ENCODE measurements around the gene RFTN1. TPM values are rescaled to one million over a fixed set of nuclear protein-coding genes. Genes with fewer than 3 reads are reported as not detected.

RFTN1 gene
- total RNA-seq, 1 experiment from 2014 or later = 2.2 TPM

DNA sequence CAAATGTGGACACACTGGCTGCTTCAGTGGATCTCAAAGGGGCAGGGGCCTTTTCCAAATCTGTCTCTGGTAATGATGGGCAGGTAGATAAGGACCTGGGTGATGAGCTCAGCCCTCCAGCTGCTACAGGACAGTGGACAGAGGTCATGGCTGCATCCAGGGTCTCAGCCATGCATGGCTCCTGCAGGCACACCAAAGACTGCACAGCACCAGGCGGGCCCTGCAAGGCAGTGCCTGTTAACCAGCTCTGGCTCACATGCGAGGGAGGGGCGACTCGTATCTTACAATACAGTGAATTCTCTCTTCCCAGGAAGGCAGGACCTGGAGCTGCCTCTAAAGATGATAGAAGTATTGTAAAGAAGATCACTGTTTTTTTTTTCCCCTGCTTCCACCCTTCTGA is 189.8 kb downstream of the RFTN1 start:
- no peak overlapping the region for H3K27ac ChIP-seq (ENCODE audit: insufficient read length, low read depth, low read length)
- H3K4me1 Mint-ChIP-seq = peaks cover 2 to 5% of the 10 kb centered on the region in 2 experiments; a peak in 2 of 4 replicates
- no peak overlapping the region for H3K4ac ChIP-seq (ENCODE audit: low read depth, low read length)
- H3K23me2 ChIP-seq (ENCODE audit: insufficient read length, low read depth, low read length, poor library complexity, severe bottlenecking) = no peaks in the 10 kb centered on the region
- H3K27me3 ChIP-seq (ENCODE audit: insufficient read depth, low read length) = no peaks in the 10 kb centered on the region
- H2BK5ac ChIP-seq (ENCODE audit: insufficient read length, low read length) = no peak overlapping the region
- no peak overlapping the region for H4K5ac ChIP-seq (ENCODE audit: insufficient read length, low read depth, low read length)
- H3K79me2 ChIP-seq (ENCODE audit: insufficient read depth, low read length) = no peaks in the 10 kb centered on the region
- no peak overlapping the region for H3K9ac ChIP-seq (ENCODE audit: extremely low read depth, insufficient read length, low read length)
- H2AFZ ChIP-seq (ENCODE audit: low read length) = no peak overlapping the region
- no peak overlapping the region for H3T11ph ChIP-seq (ENCODE audit: low read length)
- H3K4me3 Mint-ChIP-seq = no peak overlapping the region
- H2BK120ac ChIP-seq (ENCODE audit: low read depth, low read length, poor library complexity, severe bottlenecking) = no peak overlapping the region
- peaks cover 2 to 19% (median 7%) of the 10 kb centered on the region in 3 experiments; a peak in 6 of 7 replicates for H3K36me3 Mint-ChIP-seq (ENCODE audit: insufficient read depth in 1 of 3, low read depth in 3 of 3)
- H4K8ac ChIP-seq (replicated peaks; ENCODE audit: insufficient read length, low read depth, low read length) = no peak overlapping the region
- no peak overlapping the region for H2AK5ac ChIP-seq (ENCODE audit: insufficient read length, low read length)
- H2BK15ac ChIP-seq (ENCODE audit: low read depth, low read length) = no peak overlapping the region
- H4K91ac ChIP-seq (ENCODE audit: insufficient read length, low read depth, low read length) = no peak overlapping the region
- no peak overlapping the region for H3K14ac ChIP-seq (ENCODE audit: insufficient read depth, low read length)
- no peak overlapping the region; a peak in 1 of 7 replicates for H3K27ac Mint-ChIP-seq
- no peak for DNase-seq
- WGBS (ENCODE audit: extremely low coverage, insufficient read length, low lambda C conversion rate) = no CpG with 5 or more reads among the region's 4 CpGs
- H3K56ac ChIP-seq (ENCODE audit: insufficient read length, low read depth, low read length) = no peak overlapping the region
- no peaks in the 10 kb centered on the region for H3K4me1 ChIP-seq (ENCODE audit: insufficient read depth, low read length)
- no peaks in the 10 kb centered on the region for H4K20me1 ChIP-seq (ENCODE audit: control insufficient read depth, insufficient read depth, insufficient read length)
- H3K9me3 ChIP-seq (ENCODE audit: control insufficient read depth, low read depth, low read length) = no peaks in the 10 kb centered on the region
- no peak overlapping the region for H3K23ac ChIP-seq (ENCODE audit: insufficient read length, low read depth, low read length)
- TF ChIP-seq, protein P1, sequence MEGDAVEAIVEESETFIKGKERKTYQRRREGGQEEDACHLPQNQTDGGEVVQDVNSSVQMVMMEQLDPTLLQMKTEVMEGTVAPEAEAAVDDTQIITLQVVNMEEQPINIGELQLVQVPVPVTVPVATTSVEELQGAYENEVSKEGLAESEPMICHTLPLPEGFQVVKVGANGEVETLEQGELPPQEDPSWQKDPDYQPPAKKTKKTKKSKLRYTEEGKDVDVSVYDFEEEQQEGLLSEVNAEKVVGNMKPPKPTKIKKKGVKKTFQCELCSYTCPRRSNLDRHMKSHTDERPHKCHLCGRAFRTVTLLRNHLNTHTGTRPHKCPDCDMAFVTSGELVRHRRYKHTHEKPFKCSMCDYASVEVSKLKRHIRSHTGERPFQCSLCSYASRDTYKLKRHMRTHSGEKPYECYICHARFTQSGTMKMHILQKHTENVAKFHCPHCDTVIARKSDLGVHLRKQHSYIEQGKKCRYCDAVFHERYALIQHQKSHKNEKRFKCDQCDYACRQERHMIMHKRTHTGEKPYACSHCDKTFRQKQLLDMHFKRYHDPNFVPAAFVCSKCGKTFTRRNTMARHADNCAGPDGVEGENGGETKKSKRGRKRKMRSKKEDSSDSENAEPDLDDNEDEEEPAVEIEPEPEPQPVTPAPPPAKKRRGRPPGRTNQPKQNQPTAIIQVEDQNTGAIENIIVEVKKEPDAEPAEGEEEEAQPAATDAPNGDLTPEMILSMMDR (conservative IDR thresholded peaks at IDR 0.05) = no peak
- no peak overlapping the region for H2BK12ac ChIP-seq (ENCODE audit: insufficient read length, low read depth, low read length)
- no peak overlapping the region for H3K18ac ChIP-seq (ENCODE audit: insufficient read length, low read depth, low read length)
- H3K4me2 ChIP-seq (ENCODE audit: insufficient read depth, insufficient read length, low read length) = no peak overlapping the region
- H3K27me3 Mint-ChIP-seq (ENCODE audit: low read depth) = no peaks in the 10 kb centered on the region; the same call in 1 of the 2 replicates
- H3K79me1 ChIP-seq (ENCODE audit: insufficient read depth, low read depth, low read length, poor library complexity, severe bottlenecking) = no peaks in the 10 kb centered on the region
- no peaks in the 10 kb centered on the region for H3K9me3 Mint-ChIP-seq
- H2BK20ac ChIP-seq (ENCODE audit: low read depth, low read length, poor library complexity, severe bottlenecking) = no peak overlapping the region
